ENCODE data around the gene ADRB1.

GRCh38 chr10:114048472-114048871 is 4.8 kb downstream of the ADRB1 start:
- no peak for TF ChIP-seq POLR2A (IDR thresholded peaks at IDR 0.05)
- no peak for TF ChIP-seq CTCF (IDR thresholded peaks at IDR 0.05 in 4 of 5, conservative IDR thresholded peaks at IDR 0.05 in 1 of 5)

All from gastrocnemius medialis (tissue), 4 donors.